ENCODE results near the gene RCAN2. TPM values are rescaled to one million over a fixed set of nuclear protein-coding genes. Genes with fewer than 3 reads are reported as not detected.

RCAN2 gene
- total and polyA plus RNA-seq, 2 experiments from 2014 or later = 6.0 to 9.3 TPM

- TF ChIP-seq ETS1 (IDR thresholded peaks at IDR 0.05) (no peak), ZNF331 (CRISPR knock-in tag; IDR thresholded peaks at IDR 0.05; ENCODE audit: low read depth) (no peak), JUNB (IDR thresholded peaks at IDR 0.05; ENCODE audit: unreplicated experiment) (no peak), ZNF114 (CRISPR knock-in tag; IDR thresholded peaks at IDR 0.05) (no peak), STAT1 (IDR thresholded peaks at IDR 0.05; ENCODE audit: unreplicated experiment) (no peak), EZH2 (IDR thresholded peaks at IDR 0.05; ENCODE audit: low read depth, unreplicated experiment) (no peak)
- TF ChIP-seq, protein P1, sequence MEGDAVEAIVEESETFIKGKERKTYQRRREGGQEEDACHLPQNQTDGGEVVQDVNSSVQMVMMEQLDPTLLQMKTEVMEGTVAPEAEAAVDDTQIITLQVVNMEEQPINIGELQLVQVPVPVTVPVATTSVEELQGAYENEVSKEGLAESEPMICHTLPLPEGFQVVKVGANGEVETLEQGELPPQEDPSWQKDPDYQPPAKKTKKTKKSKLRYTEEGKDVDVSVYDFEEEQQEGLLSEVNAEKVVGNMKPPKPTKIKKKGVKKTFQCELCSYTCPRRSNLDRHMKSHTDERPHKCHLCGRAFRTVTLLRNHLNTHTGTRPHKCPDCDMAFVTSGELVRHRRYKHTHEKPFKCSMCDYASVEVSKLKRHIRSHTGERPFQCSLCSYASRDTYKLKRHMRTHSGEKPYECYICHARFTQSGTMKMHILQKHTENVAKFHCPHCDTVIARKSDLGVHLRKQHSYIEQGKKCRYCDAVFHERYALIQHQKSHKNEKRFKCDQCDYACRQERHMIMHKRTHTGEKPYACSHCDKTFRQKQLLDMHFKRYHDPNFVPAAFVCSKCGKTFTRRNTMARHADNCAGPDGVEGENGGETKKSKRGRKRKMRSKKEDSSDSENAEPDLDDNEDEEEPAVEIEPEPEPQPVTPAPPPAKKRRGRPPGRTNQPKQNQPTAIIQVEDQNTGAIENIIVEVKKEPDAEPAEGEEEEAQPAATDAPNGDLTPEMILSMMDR (conservative IDR thresholded peaks at IDR 0.05; ENCODE audit: low read depth in 2 of 2) = no peak
- TF ChIP-seq, protein P2, sequence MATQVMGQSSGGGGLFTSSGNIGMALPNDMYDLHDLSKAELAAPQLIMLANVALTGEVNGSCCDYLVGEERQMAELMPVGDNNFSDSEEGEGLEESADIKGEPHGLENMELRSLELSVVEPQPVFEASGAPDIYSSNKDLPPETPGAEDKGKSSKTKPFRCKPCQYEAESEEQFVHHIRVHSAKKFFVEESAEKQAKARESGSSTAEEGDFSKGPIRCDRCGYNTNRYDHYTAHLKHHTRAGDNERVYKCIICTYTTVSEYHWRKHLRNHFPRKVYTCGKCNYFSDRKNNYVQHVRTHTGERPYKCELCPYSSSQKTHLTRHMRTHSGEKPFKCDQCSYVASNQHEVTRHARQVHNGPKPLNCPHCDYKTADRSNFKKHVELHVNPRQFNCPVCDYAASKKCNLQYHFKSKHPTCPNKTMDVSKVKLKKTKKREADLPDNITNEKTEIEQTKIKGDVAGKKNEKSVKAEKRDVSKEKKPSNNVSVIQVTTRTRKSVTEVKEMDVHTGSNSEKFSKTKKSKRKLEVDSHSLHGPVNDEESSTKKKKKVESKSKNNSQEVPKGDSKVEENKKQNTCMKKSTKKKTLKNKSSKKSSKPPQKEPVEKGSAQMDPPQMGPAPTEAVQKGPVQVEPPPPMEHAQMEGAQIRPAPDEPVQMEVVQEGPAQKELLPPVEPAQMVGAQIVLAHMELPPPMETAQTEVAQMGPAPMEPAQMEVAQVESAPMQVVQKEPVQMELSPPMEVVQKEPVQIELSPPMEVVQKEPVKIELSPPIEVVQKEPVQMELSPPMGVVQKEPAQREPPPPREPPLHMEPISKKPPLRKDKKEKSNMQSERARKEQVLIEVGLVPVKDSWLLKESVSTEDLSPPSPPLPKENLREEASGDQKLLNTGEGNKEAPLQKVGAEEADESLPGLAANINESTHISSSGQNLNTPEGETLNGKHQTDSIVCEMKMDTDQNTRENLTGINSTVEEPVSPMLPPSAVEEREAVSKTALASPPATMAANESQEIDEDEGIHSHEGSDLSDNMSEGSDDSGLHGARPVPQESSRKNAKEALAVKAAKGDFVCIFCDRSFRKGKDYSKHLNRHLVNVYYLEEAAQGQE (IDR thresholded peaks at IDR 0.05; ENCODE audit: unreplicated experiment) = no peak
Measured at GRCh38 chr6:46501136-46502089, 10.2 kb upstream of the RCAN2 start (continued).

- Histone ChIP-seq H3K36me3 (ENCODE audit: insufficient read depth) (no peaks in the 10 kb centered on the region), H2AFZ (no peak overlapping the region), H3K4me2 (no peak overlapping the region), H3K9me2 (ENCODE audit: insufficient read depth) (no peaks in the 10 kb centered on the region), H3F3A (replicated peaks; ENCODE audit: low read depth) (no peaks in the 10 kb centered on the region), H3K27me3 (ENCODE audit: insufficient read depth) (no peaks in the 10 kb centered on the region), H3K79me2 (replicated peaks; ENCODE audit: insufficient read depth) (no peaks in the 10 kb centered on the region), H4K20me1 (replicated peaks; ENCODE audit: insufficient read depth) (no peaks in the 10 kb centered on the region), H3K27ac (ENCODE audit: low read depth) (no peak overlapping the region), H3K4me3 (no peak overlapping the region), H3K4me1 (ENCODE audit: insufficient read depth) (no peaks in the 10 kb centered on the region)
- peaks cover 2% of the 10 kb centered on the region; the same call in 1 of the 3 replicates for H3K4me1 Mint-ChIP-seq
- H3K4me3 Mint-ChIP-seq = no peak overlapping the region
- no peaks in the 10 kb centered on the region for H3K36me3 Mint-ChIP-seq (ENCODE audit: low read depth)
- H3K27me3 Mint-ChIP-seq (ENCODE audit: insufficient read depth, low read depth, poor library complexity) = no peaks in the 10 kb centered on the region
- no peak overlapping the region for H3K27ac Mint-ChIP-seq
- ATAC-seq = no peak
- no peaks in the 10 kb centered on the region for H3K9me3 Mint-ChIP-seq
- no peak for DNase-seq (ENCODE audit: low spot score)
- no peak for TF ChIP-seq ZNF462 (CRISPR knock-in tag; IDR thresholded peaks at IDR 0.05)
- TF ChIP-seq ZNF331 (CRISPR knock-in tag; IDR thresholded peaks at IDR 0.05; ENCODE audit: low read depth) = no peak
- TF ChIP-seq STAT1 (IDR thresholded peaks at IDR 0.05; ENCODE audit: unreplicated experiment) = no peak
- no peak for TF ChIP-seq NANOG (IDR thresholded peaks at IDR 0.05; ENCODE audit: borderline replicate concordance)
- TF ChIP-seq POLR2AphosphoS5 (IDR thresholded peaks at IDR 0.05; ENCODE audit: low read depth) = no peak
Measured at GRCh38 chr6:46500382-46500781, 9.1 kb upstream of the RCAN2 start.
